PFSK-1 (cell line): ENCODE data around the gene TP53INP2. TPM values are rescaled to one million over a fixed set of nuclear protein-coding genes. Genes with fewer than 3 reads are reported as not detected.

Source experiments
- FOXP2 ChIP-seq: optimal IDR thresholded peaks from 2 replicates; pipeline ENCODE3; 2011; ENCODE audit warnings: borderline replicate concordance, control low read depth, inconsistent platforms; ENCODE audit not compliant: insufficient read depth; ENCODE audit errors: extremely low read length, extremely low read depth
- POLR2AphosphoS5 ChIP-seq: IDR thresholded peaks from 2 replicates; pipeline ENCODE4 v1.6.1; 2012; ENCODE audit warnings: low read depth, mild to moderate bottlenecking, control low read depth, low read length, moderate library complexity
- SIN3A ChIP-seq: IDR thresholded peaks from 2 replicates; pipeline ENCODE4 v1.6.1; 2012; ENCODE audit warnings: mild to moderate bottlenecking, low read length, moderate library complexity, borderline replicate concordance; ENCODE audit not compliant: insufficient read depth
- TAF1 ChIP-seq: IDR thresholded peaks from 2 replicates; pipeline ENCODE4 v1.6.1; 2012; ENCODE audit warnings: low read length, control low read depth, borderline replicate concordance; ENCODE audit not compliant: insufficient read depth
- polyA plus RNA-seq: library from polyadenylated mRNA; unstranded; fragments of >200 nt; gene quantifications from one replicate; pipeline ENCODE4 v1.2.1, GENCODE V29; 2012; ENCODE audit warnings: low read depth, missing spikeins; ENCODE audit not compliant: insufficient read length
- TF ChIP-seq, protein P1 (sequence below), 2 experiments: IDR thresholded peaks; 2 replicates each; pipeline versions ENCODE4 v1.6.1 to v1.8.0; 2011 to 2012; ENCODE audit warnings: low read depth in 2 of 2, low read length in 2 of 2, control low read depth in 1 of 2, inconsistent platforms in 1 of 2, mild to moderate bottlenecking in 1 of 2, moderate library complexity in 1 of 2; ENCODE audit not compliant: insufficient read depth in 1 of 2

TP53INP2 gene, protein sequence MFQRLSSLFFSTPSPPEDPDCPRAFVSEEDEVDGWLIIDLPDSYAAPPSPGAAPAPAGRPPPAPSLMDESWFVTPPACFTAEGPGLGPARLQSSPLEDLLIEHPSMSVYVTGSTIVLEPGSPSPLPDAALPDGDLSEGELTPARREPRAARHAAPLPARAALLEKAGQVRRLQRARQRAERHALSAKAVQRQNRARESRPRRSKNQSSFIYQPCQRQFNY
- polyA plus RNA-seq: 2.9 TPM

DNA sequence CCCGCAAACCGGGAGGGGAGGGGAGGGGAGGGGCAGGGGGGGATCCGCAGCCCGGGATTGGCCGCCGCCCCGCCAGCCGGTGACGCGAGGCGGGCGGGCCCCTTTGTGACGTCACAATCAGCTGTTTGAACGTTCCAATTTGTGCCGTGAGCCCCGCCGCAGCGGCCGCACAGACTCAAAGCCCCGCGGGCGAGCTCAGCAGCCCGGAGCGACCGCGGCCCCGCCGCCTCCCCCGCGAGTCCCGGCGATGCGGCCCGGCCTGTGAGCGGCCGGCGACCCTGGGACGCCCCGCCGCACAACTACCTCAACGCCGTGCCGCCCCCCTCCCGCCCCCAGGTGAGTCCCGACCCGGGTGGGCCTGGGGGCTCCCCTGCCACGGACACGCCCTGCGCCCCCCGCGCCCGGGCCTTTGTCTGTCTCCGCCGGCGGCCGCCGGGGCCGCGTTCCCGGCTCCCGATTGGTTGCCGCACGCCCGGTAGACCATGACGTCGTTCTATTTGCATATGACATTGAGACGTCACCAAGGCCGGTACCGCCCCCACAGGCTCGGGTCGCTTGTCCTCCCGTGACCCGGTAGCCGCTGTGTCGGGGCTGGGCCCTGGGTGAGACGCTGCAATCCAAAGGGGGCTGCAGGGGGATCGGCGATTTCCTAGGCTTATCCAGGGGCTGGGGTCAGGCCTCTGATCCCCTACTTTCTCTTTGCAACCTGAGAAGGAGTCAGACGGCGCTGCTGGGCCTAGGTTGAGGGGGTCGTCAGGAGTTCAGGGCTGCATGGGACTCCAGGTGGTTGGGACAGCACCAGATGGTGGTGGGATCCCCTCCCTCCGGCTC, at the start of gene TP53INP2:
Gene TP53INP2, plus strand, starts transcription at position 168 of the 831 bp plus-strand sequence. CDS start 4,396 bp downstream, outside the sequence.
- TF ChIP-seq POLR2AphosphoS5 (no peak), SIN3A (no peak), TAF1 (0 out of 2 replicates have a peak, but pooled peaks have one; percentile 11), FOXP2 (peak; percentile 35)
- TF ChIP-seq, protein P1, sequence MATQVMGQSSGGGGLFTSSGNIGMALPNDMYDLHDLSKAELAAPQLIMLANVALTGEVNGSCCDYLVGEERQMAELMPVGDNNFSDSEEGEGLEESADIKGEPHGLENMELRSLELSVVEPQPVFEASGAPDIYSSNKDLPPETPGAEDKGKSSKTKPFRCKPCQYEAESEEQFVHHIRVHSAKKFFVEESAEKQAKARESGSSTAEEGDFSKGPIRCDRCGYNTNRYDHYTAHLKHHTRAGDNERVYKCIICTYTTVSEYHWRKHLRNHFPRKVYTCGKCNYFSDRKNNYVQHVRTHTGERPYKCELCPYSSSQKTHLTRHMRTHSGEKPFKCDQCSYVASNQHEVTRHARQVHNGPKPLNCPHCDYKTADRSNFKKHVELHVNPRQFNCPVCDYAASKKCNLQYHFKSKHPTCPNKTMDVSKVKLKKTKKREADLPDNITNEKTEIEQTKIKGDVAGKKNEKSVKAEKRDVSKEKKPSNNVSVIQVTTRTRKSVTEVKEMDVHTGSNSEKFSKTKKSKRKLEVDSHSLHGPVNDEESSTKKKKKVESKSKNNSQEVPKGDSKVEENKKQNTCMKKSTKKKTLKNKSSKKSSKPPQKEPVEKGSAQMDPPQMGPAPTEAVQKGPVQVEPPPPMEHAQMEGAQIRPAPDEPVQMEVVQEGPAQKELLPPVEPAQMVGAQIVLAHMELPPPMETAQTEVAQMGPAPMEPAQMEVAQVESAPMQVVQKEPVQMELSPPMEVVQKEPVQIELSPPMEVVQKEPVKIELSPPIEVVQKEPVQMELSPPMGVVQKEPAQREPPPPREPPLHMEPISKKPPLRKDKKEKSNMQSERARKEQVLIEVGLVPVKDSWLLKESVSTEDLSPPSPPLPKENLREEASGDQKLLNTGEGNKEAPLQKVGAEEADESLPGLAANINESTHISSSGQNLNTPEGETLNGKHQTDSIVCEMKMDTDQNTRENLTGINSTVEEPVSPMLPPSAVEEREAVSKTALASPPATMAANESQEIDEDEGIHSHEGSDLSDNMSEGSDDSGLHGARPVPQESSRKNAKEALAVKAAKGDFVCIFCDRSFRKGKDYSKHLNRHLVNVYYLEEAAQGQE (IDR thresholded peaks at IDR 0.05; ENCODE audit: insufficient read depth in 1 of 2, low read depth in 2 of 2, low read length in 2 of 2): no peak

DNA sequence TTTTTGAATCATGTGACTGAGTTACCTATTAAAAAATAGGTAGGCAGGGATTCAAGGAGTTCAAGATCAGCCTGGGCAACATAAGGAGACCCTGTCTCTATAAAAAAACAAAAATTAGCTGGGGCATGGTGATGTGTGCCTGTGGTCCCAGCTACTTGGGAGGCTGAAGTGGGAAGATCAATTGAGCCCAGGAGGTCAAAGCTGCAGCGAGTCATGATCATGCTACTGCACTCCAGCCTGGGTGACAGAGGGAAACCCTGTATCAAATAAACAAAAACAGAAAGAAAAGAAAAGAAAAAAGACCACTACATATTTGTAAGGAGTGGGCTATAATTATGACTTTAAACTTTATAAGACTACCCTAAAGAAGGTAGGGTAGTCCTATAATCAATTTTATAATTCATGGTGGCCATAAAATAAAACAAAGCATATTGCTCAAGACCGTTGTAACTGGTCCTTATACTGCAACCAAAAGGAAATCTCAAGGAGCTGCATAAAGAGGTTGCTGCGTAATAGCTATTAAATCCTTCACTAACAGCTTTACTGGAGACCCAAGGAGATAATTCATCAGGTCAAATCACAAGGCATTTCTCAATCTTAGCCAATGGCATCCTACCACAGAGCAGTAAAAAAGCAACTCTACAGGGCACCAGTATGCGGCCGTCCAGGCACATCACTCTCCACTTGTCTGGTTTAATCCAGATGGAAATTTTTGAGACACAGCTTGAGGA, 40.8 kb upstream of the TP53INP2 start:
- TF ChIP-seq SIN3A (no peak), FOXP2 (no peak), TAF1 (no peak), POLR2AphosphoS5 (no peak)
- TF ChIP-seq, protein P1 (IDR thresholded peaks at IDR 0.05; ENCODE audit: insufficient read depth in 1 of 2, low read depth in 2 of 2, low read length in 2 of 2): no peak

DNA sequence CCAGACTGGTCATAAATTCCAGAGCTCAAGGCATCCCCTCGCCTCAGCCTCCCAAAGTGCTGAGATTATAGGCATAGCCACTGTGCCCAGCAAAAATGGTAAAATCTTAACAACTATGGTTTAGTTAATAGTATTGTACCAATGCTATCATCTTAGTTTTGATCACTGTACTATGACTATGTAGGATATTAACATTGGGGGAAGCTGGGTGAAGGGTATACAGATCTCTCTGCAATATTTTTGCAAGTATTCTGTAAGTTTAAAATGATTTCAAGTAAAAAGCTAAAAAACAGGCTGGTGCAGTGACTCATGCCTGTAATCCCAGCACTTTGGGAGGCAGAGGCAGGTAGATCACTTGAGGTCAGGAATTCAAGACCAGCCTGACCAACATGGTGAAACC, 35.0 kb upstream of the TP53INP2 start:
- TF ChIP-seq POLR2AphosphoS5 (no peak), TAF1 (no peak), FOXP2 (no peak), SIN3A (no peak)
- TF ChIP-seq, protein P1 (IDR thresholded peaks at IDR 0.05; ENCODE audit: insufficient read depth in 1 of 2, low read depth in 2 of 2, low read length in 2 of 2): no peak

DNA sequence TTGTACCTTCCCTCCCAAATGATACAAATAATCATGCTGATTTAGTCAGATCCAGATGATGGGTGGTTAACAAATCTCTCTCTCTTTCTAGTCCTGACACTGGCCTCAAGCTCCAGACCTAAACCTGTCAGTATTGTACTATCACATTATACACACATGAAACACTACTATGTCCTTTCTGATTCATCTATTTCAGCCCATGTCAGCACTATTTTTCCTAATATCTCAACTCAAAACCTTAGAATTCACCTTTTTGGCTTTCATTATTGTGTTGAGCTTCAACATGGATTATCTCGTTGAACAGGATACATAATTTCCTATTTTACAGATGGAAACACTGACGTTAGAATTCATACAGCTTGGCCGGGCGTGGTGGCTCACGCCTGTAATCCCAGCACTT, 30.7 kb upstream of the TP53INP2 start:
- TF ChIP-seq FOXP2 (no peak), POLR2AphosphoS5 (no peak), TAF1 (no peak), SIN3A (no peak)
- TF ChIP-seq, protein P1 (IDR thresholded peaks at IDR 0.05; ENCODE audit: insufficient read depth in 1 of 2, low read depth in 2 of 2, low read length in 2 of 2): no peak
